Adipose tissue (tissue), 3 donors: ENCODE data around the gene PLD1. TPM values are rescaled to one million over a fixed set of nuclear protein-coding genes. Genes with fewer than 3 reads are reported as not detected.

Experiments used
- H3K27ac ChIP-seq: one replicate; pipeline ENCODE4 v1.5.1; 2013; ENCODE audit warnings: low read depth, low read length
- WGBS, 3 donors: extraction: QIAGEN DNeasy Blood & Tissue Kit; methylation state at CpG; one replicate each; pipeline ENCODE4 v1.1.7; 2013; 5-methylcytosine and 5-hydroxymethylcytosine counted together
- polyA plus RNA-seq, 3 donors: library from polyadenylated mRNA; stranded (reverse); fragments of 200-250 nt; gene quantifications; one replicate each; pipeline ENCODE4 v1.2.3, GENCODE V29; 2013
- donor health status: healthy with polysubstance abuse.
- donor health status: Bipolar disorder and iron deficiency.
- donor health status: healthy.

The PLD1 gene
- polyA plus RNA-seq, 3 donors: 5.4 to 11.9 (median 10.6) TPM

GRCh38 chr3:171672538-171672937 is 137.7 kb downstream of the PLD1 start:
- 95 to 98% (median 98%) methylated on average over 5 of the region's 5 CpGs for WGBS, 3 donors
- no peak overlapping the region for H3K27ac ChIP-seq

- no peak overlapping the region for H3K27ac ChIP-seq
- 88 to 95% (median 90%) methylated on average over 3 of the region's 3 CpGs for WGBS, 3 donors
These were observed 138.2 kb downstream of the PLD1 start for GRCh38 chr3:171672124-171672523.

- H3K27ac ChIP-seq: no peak overlapping the region
- 76 to 96% (median 95%) methylated on average over 4 of the region's 4 CpGs for WGBS, 3 donors
These were observed 138.6 kb downstream of the PLD1 start for GRCh38 chr3:171671709-171672108.

GRCh38 chr3:171666516-171666915 is 143.8 kb downstream of the PLD1 start:
- no peak overlapping the region for H3K27ac ChIP-seq
- WGBS, 3 donors: 87 to 94% (median 92%) methylated on average over 4 of the region's 4 CpGs

- no peak overlapping the region for H3K27ac ChIP-seq
- 94 to 95% (median 95%) methylated on average over 4 of the region's 4 CpGs for WGBS, 3 donors
These were observed 146.5 kb downstream of the PLD1 start for GRCh38 chr3:171663805-171664204.

- H3K27ac ChIP-seq: no peak overlapping the region
- 76 to 97% (median 84%) methylated on average over 3 of the region's 3 CpGs for WGBS, 3 donors
These were observed 148.8 kb downstream of the PLD1 start for GRCh38 chr3:171661484-171661883.

GRCh38 chr3:171660188-171660587 is 150.1 kb downstream of the PLD1 start:
- no peak overlapping the region for H3K27ac ChIP-seq
- WGBS, 3 donors: 72 to 85% (median 76%) methylated on average over 3 of the region's 3 CpGs

GRCh38 chr3:171658841-171659240 is 151.4 kb downstream of the PLD1 start:
- no peak overlapping the region for H3K27ac ChIP-seq
- WGBS, 3 donors: 93 to 99% (median 96%) methylated on average over 3 of the region's 3 CpGs

- 19 to 43% (median 20%) methylated on average over 3 of the region's 3 CpGs for WGBS, 3 donors
- no peak overlapping the region for H3K27ac ChIP-seq
These were observed 155.5 kb downstream of the PLD1 start for GRCh38 chr3:171654809-171655208.

- H3K27ac ChIP-seq: no peak overlapping the region
- 48 to 68% (median 57%) methylated on average over 1 of the region's 1 CpG for WGBS, 3 donors
These were observed 156.0 kb downstream of the PLD1 start for GRCh38 chr3:171654326-171654725.

GRCh38 chr3:171653701-171654100 is 156.6 kb downstream of the PLD1 start:
- WGBS, 3 donors: 74 to 93% (median 84%) methylated on average over 6 of the region's 6 CpGs
- H3K27ac ChIP-seq: no peak overlapping the region

- no peak overlapping the region for H3K27ac ChIP-seq
- 90 to 100% (median 98%) methylated on average over 1 of the region's 1 CpG for WGBS, 3 donors
These were observed 157.4 kb downstream of the PLD1 start for GRCh38 chr3:171652932-171653331.

- H3K27ac ChIP-seq: no peak overlapping the region
- 80 to 92% (median 90%) methylated on average over 10 of the region's 10 CpGs for WGBS, 3 donors
These were observed 160.2 kb downstream of the PLD1 start for GRCh38 chr3:171649911-171650592.

GRCh38 chr3:171649267-171649666 is 161.0 kb downstream of the PLD1 start:
- 62 to 80% (median 72%) methylated on average over 4 of the region's 4 CpGs for WGBS, 3 donors
- H3K27ac ChIP-seq: no peak overlapping the region

GRCh38 chr3:171648069-171648468 is 162.2 kb downstream of the PLD1 start:
- H3K27ac ChIP-seq: no peak overlapping the region

- 26 to 41% (median 32%) methylated on average over 4 of the region's 4 CpGs for WGBS, 3 donors
- H3K27ac ChIP-seq: no peak overlapping the region
These were observed 163.7 kb downstream of the PLD1 start for GRCh38 chr3:171646357-171647133.

GRCh38 chr3:171644681-171645080 is 165.6 kb downstream of the PLD1 start:
- no peak overlapping the region for H3K27ac ChIP-seq
- WGBS, 3 donors: 81 to 95% (median 93%) methylated on average over 8 of the region's 8 CpGs

- H3K27ac ChIP-seq: no peak overlapping the region
- 78 to 82% (median 80%) methylated on average over 4 of the region's 4 CpGs for WGBS, 3 donors
These were observed 166.6 kb downstream of the PLD1 start for GRCh38 chr3:171643681-171644080.

GRCh38 chr3:171643033-171643432 is 167.2 kb downstream of the PLD1 start:
- 50 to 53% (median 50%) methylated on average over 2 of the region's 2 CpGs for WGBS, 3 donors
- no peak overlapping the region for H3K27ac ChIP-seq
